Progenitor cell of endocrine pancreas (in vitro differentiated cells): ENCODE data around the gene ZNF714. TPM values are rescaled to one million over a fixed set of nuclear protein-coding genes. Genes with fewer than 3 reads are reported as not detected.

Experiments
- DNase-seq: peaks from one replicate; pipeline ENCODE4 v3.0.0; 2021; ENCODE audit warnings: low spot score; ENCODE audit not compliant: unreplicated experiment
- H3K27ac Mint-ChIP-seq: 2 replicates; pipeline ENCODE4 v1.8.0; 2021; ENCODE audit warnings: mild to moderate bottlenecking, moderate library complexity, mixed read lengths
- H3K27me3 Mint-ChIP-seq: 2 replicates; pipeline ENCODE4 v1.8.0; 2021; ENCODE audit warnings: mixed read lengths
- H3K36me3 Mint-ChIP-seq: 2 replicates; pipeline ENCODE4 v1.8.0; 2022; ENCODE audit warnings: mixed read lengths; ENCODE audit not compliant: insufficient read depth
- H3K4me1 Mint-ChIP-seq: 2 replicates; pipeline ENCODE4 v1.8.0; 2021; ENCODE audit warnings: low read depth, mixed read lengths
- H3K4me3 Mint-ChIP-seq: 2 replicates; pipeline ENCODE4 v1.8.0; 2021; ENCODE audit warnings: low read depth, mild to moderate bottlenecking, moderate library complexity, mixed read lengths
- H3K9me3 Mint-ChIP-seq: 2 replicates; pipeline ENCODE4 v1.8.0; 2021; ENCODE audit warnings: low read depth, mixed read lengths
- long read RNA-seq: library from polyadenylated mRNA; unstranded; transcript quantifications from one replicate; pipeline ENCODE4 v2.0.0, GENCODE V29; 2020
- total RNA-seq: library from RNA; stranded (reverse); gene quantifications from 2 replicates; pipeline ENCODE4 v1.2.1, GENCODE V29; 2021
- TF ChIP-seq, protein P1 (sequence below): fragments of 200-600 bp; sonication (generic); IDR thresholded peaks from one replicate; pipeline ENCODE4 v1.5.0; 2021; ENCODE audit warnings: antibody characterized with exemption, mild to moderate bottlenecking; ENCODE audit not compliant: unreplicated experiment

ZNF714 gene
- 51.5 and 55.5 TPM in 2 replicates for total RNA-seq
- long read RNA-seq, full-length matches to known transcripts: 20 of 76 reads
- long read RNA-seq, partial matches to known transcripts: 5 of 76 reads
- long read RNA-seq, other reads (novel, unspliced or antisense): 51 of 76 reads

DNA sequence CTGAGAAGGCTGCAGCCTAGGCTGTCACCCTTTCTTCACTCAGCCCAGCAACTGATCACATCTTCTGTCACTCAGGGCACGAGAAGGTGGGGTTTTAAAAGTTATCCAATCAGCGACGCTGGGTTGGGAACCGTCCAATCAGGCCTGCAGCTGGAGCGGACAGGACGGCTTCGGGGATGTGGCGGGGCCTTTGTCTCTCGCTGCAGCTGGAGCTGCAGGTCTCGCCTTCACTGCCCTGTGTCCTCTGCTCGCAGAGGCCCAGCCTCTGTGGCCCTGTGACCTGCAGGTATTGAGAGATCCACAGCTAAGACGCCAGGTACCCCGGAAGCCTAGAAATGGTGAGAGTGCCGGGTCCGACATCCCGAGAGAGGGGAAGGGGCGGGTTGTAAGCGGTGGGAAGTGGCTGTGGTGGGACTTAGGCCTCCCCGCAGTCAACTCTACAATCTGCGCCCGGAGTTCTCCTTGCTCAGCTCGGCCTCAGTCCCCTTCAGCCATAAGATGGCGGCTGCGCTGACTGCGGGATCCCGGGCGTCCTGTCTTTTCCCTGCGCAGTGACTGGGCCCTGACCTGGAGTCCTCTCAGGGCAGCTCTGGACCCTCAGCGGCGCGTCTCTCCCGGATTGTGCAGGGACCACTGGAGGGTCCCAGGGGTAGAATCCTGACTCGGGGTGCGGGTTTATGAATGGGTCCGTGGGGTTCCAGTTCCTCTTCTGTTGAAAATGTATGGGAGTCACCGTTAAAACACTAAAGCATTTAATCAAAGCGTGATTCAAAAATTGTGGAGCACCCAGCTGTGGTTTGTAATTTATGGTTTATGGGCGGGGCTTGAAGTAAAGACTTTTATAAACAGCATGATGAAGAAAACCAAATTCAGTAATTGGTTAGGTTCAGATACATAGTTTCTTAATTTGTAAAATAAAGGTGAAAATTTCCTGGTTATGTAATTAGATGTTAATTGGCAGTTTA lies at the start of gene ZNF714:
ZNF714 (plus strand) TSS at position 193 of the 965 bp plus-strand sequence. CDS start 16,066 bp downstream, outside the sequence.
- peak within 1 kb of the TSS; percentile 100 for H3K27ac Mint-ChIP-seq
- DNase-seq: peak; percentile 74
- peak within 1 kb of the TSS; percentile 100 for H3K4me3 Mint-ChIP-seq
- no peaks in the 10 kb centered on the region for H3K27me3 Mint-ChIP-seq
- TF ChIP-seq, protein P1, sequence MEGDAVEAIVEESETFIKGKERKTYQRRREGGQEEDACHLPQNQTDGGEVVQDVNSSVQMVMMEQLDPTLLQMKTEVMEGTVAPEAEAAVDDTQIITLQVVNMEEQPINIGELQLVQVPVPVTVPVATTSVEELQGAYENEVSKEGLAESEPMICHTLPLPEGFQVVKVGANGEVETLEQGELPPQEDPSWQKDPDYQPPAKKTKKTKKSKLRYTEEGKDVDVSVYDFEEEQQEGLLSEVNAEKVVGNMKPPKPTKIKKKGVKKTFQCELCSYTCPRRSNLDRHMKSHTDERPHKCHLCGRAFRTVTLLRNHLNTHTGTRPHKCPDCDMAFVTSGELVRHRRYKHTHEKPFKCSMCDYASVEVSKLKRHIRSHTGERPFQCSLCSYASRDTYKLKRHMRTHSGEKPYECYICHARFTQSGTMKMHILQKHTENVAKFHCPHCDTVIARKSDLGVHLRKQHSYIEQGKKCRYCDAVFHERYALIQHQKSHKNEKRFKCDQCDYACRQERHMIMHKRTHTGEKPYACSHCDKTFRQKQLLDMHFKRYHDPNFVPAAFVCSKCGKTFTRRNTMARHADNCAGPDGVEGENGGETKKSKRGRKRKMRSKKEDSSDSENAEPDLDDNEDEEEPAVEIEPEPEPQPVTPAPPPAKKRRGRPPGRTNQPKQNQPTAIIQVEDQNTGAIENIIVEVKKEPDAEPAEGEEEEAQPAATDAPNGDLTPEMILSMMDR: no peak
- H3K36me3 Mint-ChIP-seq: peaks cover 20% of the 10 kb centered on the region
- H3K9me3 Mint-ChIP-seq: no peaks in the 10 kb centered on the region
- peaks cover 25% of the 10 kb centered on the region for H3K4me1 Mint-ChIP-seq

DNA sequence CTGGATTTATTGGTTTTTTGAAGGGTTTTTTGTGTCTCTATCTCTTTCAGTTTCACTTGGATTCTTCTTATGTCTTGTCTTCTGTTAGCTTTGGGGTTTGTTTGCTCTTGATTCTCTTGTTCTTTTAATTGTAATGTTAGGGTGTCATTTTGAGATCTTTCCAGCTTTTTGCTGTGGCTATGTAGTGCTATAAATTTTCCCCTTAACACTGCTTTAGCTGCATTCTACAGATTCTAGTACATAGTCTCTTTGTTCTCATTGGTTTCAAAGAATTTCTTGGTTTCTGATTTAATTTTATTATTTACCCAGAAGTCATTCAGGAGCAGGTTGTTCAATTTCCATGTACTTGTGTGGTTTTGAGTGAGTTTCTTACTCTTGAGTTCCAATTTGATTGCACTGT lies 37.0 kb upstream of the ZNF714 start:
- H3K4me3 Mint-ChIP-seq: no peak overlapping the region
- H3K4me1 Mint-ChIP-seq: no peaks in the 10 kb centered on the region
- DNase-seq: no peak
- peaks cover 47% of the 10 kb centered on the region for H3K9me3 Mint-ChIP-seq
- no peak overlapping the region for H3K27ac Mint-ChIP-seq
- TF ChIP-seq, protein P1: no peak
- H3K36me3 Mint-ChIP-seq: peaks cover 70% of the 10 kb centered on the region
- no peaks in the 10 kb centered on the region for H3K27me3 Mint-ChIP-seq

DNA sequence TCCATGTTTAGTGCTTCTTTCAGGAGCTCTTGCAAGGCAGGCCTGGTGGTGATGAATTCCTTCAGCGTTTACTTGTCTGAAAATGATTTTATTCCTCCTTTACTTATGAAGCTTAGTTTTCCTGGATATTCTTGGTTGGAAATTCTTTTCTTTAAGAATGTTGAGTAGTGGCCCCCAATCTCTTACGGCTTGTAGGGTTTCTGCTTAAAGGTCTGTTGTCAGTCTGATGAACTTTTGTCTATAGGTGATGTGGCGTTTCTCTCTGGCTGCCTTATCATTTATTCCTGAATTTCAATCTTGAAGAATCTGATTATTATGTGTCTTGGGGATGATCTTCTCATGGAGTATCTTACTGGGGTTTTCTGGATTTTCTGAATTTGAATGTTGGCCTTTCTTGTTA lies 35.5 kb upstream of the ZNF714 start:
- TF ChIP-seq, protein P1: no peak
- Mint-ChIP-seq H3K9me3 (peaks cover 47% of the 10 kb centered on the region), H3K4me1 (no peaks in the 10 kb centered on the region), H3K36me3 (peaks cover 64% of the 10 kb centered on the region), H3K27ac (no peak overlapping the region), H3K27me3 (no peaks in the 10 kb centered on the region), H3K4me3 (no peak overlapping the region)
- no peak for DNase-seq

DNA sequence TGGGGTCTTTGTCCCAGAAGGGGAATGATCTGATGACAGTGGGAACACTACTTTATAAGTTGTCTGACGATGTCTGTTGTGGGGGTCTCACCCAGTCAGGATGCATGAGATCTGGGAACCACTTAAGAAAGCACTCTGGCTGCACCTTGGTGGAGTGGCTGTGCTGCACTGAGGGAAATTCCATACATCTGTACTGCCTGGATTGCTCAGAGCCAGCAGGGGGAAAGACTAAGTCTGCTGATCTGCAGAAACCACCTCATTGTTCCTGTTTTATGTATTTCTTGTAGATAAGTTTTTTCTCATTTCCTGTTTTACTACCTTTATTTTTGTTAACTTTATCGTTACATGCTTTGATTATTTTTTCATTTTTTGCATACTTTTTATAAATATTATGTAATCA lies 34.3 kb upstream of the ZNF714 start:
- Mint-ChIP-seq H3K4me3 (no peak overlapping the region), H3K27me3 (no peaks in the 10 kb centered on the region), H3K4me1 (no peaks in the 10 kb centered on the region), H3K27ac (no peak overlapping the region), H3K9me3 (peaks cover 52% of the 10 kb centered on the region), H3K36me3 (peaks cover 65% of the 10 kb centered on the region)
- no peak for DNase-seq
- TF ChIP-seq, protein P1: no peak

DNA sequence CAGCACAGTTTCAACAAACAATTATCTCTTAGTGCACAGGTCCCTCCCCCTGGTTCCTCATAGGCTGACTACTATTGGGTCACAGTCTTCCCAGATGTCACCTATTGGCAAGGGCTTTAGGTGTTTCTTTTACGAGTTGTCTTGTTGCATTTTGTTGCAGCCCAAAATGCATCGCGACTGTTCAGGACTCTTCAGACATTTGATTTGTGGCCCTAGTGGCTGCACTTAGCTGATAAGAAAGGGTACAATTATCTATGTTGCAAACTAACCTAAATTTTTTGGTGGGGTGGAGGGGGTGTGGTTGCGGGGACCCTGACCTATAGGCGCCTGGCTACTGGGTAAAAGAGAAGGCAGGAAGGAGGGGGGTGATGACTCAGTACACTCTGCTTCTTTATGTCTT lies 29.1 kb upstream of the ZNF714 start:
- Mint-ChIP-seq H3K27ac (no peak overlapping the region), H3K27me3 (no peaks in the 10 kb centered on the region), H3K9me3 (peaks cover 18% of the 10 kb centered on the region), H3K36me3 (peaks cover 49% of the 10 kb centered on the region), H3K4me1 (no peaks in the 10 kb centered on the region), H3K4me3 (no peak overlapping the region)
- DNase-seq: no peak
- TF ChIP-seq, protein P1: no peak
